DMS153 treated with DMSO at 0.1 percent for 48 hours (cell line): ENCODE data around the gene DZIP3.
"Not testable (repeated sequence)": the region's sequence is repeated elsewhere in the genome, so short reads cannot be mapped to it uniquely, and the experiment has no call there.

Experiments used
- DNase-seq: peaks from one replicate; lab custom pipeline; 2025; ENCODE audit not compliant: unreplicated experiment; lab: John Stamatoyannopoulos, UW

DZIP3 gene

DNA sequence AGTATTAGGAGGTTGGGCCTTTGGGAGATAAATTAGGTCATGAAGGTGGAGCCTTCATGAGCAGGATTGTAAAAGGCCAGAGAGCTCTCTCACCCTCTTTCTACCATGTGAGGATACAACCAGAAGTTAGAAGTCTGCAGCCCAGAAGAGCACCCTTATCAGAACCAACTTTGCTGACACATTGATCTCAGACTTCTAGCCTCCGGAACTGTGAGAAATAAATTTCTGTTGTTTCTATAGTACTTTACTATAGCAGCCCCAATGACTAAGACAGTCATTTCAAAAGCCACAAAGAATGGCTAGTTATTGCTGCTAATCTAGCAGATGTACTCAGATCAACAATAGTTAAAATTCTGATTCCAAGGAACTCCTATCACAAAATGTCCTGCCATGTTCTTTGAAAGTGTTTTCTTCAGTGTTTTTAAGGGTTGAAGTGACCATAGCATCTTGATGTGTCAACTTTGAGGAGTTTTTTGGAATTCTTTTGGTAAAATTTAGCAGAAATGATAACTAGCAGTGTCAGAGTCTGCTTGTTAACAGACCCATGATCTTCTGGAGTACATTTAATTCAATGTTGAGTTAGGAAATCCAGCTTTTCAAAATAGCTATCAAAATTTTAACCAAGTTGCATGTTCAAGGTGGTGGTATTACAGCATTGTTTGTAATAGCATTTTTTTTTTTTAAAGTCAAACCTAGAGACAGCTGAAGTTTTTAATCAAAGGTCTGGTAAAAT lies 10.3 kb downstream of the DZIP3 start:
- no peak for DNase-seq

DNA sequence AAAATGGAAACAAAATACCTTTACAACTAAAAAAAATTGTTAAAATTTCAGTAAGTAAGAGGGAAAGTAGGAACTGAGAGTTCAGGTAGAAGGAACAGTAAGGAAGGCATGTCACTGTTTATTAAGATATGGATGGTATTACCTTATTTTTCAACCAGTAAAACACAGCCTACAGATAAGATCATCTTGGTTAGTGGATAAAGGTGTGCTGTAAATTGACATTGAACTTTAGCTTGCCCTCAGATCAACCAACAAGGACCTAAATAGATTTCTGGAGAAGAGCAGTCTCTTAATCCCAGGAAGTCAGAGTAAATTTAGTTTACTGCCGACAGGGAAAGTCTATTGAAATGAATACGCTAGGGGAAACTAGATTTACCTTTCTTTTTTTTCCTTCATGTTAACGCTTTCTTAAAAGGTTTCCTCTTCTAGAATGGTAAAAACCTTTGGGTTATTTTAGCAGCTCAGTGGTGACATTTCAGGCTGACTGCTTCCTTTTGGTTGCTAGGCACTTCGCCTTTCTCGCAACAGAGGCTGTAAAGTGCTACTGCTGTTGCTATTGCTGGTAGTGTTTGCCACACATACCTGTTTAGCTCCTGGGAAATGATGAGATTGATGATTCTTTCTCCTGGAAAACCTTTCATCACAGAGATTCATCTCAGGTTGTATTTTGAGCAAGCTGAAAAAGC lies 12.9 kb downstream of the DZIP3 start:
- DNase-seq, result peak; percentile 7

DNA sequence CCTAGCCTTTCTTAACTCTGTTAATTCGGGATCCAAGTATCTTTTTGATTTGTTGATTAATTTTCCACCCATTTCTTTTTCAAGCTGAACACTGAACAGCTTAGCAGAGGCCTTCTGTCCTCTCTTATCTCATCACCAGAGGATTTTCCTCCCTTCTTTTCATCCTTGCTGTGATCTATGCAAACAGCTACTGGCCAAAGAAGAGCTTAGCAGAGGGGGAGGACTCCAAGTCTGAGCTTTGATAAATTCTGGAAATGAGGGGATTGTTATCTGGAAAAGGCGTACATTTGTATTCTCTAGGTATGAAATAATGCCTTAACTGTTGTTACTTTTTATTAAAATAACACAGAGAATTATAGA lies 13.4 kb downstream of the DZIP3 start:
- DNase-seq, result no peak

DNA sequence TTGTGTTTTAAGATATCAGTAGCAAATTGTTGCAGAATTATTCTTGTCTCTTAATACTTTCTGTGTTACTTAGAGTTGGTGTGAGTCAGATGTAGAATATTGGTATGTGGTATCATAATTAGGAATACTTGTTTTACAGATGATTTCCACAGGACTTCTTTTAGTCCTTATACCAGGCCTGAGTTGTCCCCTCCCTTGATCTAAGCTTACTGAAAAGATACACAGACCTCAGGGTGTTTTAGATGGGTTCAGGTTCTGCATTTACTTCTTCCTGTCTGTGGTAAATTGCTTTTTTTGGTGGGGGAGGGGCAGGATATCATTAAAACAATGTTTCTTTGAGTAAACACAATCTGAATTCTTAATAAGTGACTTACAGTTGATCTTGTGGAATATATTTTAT lies 14.2 kb downstream of the DZIP3 start:
- DNase-seq, result no peak

DNA sequence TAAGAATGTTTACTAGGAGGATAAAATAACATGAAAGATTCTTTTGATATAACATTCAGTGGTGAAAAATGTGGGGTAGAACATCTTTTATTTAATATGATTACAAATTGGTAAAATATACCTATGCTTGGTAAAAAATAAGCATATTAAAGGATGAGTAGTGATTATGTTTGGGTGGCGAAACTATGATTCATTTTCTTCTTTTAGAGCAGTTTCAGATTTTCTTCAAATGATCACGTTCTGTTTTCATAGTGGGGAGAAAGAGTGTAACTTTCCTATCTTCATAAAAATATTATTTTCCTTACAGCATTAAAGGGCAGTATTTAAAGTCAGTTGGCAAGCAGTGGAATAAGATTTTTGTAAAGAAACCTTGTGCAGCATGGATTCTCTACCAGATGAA lies 15.5 kb downstream of the DZIP3 start:
- no peak for DNase-seq

DNA sequence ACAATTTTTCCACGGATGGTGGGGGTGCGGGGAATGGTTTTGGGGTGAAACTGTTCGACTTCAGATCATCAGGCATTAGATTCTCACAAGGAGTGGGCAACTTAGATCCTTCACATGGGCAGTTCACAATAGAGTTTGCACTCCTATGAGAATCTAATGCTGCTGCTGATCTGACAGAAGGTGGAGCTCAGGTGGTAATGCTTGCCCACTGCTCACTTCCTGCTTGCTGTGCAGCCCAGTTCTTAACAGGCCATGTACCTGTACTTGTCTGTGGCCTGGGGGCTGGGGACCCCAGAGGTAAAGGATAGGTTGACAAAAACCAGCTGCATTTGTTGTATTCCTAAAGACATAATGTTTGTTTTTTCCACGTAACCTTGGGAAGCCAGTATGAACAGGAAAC lies 16.0 kb downstream of the DZIP3 start:
- no peak for DNase-seq

DNA sequence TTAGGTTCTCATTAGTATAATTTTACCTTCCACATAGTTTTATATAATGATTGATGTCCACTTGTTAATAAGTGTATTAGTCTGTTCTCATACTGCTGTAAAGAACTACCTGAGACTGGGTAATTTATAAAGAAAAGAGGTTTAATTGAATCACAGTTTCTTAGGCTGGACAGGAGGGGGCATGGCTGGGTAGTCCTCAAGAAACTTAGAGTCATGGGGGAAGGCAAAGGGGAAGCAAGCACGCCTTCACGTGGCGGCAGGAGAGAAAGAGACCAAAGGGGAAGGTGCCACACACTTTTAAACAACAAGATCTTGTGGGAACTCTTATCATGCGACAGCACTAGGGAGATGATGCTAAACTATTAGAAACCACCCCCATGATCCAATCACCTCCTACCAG lies 19.2 kb downstream of the DZIP3 start:
- no peak for DNase-seq

DNA sequence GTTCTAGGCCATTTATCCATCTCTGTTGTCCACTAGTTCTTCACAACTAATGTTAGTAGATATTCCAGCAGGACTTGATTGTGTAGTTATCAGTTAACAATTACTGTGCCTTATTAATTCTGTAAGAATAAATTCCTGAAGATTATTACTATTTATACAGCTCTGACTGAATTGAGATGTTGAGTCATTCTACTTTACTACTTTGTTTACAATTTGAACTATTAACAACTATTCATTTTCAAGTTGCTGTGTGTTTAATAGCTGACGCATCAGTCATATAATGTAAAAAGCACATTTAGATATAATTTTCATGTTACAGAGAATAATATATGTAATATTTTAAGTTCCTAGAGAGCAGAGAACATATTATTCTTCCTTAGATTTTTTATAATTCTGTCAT lies 21.1 kb downstream of the DZIP3 start:
- no peak for DNase-seq

DNA sequence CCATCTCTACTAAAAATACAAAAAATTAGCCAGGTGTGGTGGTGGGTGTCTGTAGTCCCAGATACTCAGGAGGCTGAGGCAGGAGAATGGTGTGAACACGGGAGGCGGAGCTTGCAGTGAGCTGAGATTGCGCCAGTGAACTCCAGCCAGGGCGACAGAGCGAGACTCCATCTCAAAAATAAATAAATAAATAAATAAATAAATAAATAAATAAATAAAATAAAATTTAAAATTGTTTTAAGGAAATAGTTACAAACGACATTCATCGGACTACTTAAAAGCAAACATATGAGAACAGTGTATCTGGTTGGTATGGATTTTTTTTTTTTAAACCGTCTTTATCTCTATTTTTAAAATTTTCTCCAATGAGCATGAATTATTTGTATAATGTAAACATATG lies 26.6 kb downstream of the DZIP3 start:
- DNase-seq, result not testable (repeated sequence)

DNA sequence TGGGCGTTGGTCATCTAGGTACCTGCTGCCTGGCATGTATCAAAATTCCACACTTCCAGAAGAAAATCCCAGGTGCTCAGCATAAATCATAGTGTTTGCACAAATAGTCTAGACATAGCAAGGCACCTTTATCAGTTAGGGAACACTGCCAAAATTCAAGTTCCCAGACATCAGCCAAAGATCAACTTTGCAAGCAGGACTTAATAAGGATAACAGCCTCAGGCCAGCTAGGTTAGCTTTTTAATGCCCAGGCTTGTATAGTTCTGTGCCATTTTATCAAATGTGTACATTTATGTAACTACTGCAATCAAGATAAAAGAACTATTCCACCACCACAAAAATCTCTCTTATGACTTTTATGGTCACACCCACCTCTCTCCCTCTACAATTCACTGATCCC lies 30.7 kb downstream of the DZIP3 start:
- no peak for DNase-seq

DNA sequence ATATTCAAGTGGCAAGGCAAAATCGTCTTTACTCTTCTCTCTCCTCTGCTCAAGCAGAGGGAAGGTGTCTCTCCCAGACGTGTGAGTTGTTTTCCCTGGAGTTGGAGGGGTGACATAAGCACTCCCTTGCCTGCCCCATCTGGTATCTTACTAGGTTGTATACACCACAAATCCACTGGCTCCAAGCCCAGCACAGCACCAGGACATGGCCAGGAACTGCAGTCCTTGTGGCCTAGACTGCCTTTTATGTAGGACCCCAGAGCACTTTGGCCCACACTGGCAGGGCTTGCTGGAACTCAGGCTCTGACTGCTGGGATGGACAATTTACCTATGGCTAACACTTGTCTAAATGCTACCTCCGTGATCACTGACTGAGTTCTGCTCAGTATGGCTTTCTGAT lies 34.0 kb downstream of the DZIP3 start:
- DNase-seq, result no peak

DNA sequence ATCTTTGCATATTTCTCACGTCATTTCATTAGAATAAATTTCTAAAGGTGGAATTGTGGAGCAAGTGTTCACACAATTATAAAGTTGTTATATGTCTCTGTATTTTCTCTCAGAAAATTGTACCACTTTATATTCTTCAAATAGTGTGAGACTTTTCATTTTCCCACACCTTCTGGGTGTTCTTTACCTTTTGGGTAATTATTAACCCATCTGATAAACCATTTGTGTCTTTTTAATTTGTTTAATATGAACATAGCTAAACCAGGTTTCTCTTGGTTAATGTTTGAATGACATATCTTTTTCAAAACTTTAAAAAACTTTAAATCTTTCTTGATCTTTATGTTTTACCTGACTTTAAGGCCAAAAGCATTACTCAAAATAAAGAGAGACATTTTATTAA lies 40.5 kb downstream of the DZIP3 start:
- DNase-seq, result no peak

DNA sequence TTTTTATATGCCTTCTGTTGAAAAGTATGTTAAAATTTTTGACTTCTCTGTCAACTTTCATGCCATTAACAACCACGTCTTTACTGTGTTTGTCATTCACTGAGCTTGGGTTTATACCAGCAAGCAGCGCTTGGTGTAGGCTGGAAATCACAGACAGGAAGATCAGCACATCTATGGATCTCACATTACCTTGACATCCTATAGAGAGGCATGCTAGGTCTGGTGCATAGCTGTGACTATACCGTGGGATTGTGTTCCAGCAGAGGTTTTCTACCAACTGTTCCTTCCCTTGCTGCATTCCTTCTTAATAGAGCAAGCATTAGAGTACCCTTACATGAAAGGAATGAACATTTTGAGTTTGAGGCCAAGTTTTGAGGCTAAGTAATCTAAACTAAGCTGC lies 53.0 kb downstream of the DZIP3 start:
- DNase-seq, result no peak

DNA sequence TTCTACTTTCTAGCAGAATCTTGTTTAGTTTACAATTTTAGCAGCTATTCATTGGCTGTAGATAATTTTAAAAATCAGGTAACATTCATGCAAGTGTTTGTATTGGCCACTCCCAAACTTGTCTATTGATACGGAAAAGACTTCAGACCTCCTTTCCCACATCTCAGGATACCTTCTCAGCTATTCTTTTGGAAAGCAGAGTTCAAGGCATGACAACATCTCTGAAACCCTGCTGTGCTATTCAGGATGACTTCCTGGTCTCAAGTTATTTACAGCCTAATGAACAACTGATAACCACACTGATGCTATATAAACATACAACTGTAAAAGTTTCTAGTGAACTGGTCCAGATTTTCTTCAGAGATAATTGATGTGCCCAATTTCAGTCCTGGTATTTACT lies 55.8 kb downstream of the DZIP3 start:
- DNase-seq, result no peak

DNA sequence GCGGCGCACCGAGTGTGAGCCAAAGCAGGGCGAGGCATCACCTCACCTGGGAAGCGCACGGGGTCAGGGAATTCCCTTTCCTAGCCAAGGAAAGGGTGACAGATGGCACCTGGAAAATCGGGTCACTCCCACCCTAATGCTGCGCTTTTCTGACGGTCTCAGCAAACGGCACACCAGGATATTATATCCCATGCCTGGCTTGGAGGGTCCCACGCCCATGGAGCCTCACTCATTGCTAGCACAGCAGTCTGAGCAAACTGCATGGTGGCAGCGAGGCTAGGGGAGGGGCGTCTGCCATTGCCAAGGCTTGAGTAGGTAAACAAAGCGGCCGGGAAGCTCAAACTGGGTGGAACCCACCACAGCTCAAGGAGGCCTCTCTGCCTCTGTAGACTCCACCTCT lies 66.1 kb downstream of the DZIP3 start:
- not testable (repeated sequence) for DNase-seq

DNA sequence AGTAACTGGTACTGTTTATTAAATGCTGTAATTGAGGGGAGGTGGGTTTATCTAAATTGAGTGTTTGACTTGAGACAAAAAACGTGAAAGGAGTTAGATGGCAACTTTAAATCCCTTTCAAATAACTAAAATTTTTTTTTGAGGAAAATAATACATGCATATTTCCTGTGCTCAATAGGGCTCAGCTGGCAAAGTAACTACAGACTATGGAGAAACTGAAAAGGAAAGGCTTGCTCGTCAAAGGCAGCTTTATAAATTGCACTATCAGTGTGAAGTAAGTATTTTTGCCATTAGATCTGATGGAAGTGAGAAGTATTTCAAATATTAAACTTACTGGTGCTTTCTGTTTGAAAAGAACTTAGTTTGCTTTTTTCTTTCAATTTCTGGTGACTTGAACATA lies 72.2 kb downstream of the DZIP3 start:
- no peak for DNase-seq

DNA sequence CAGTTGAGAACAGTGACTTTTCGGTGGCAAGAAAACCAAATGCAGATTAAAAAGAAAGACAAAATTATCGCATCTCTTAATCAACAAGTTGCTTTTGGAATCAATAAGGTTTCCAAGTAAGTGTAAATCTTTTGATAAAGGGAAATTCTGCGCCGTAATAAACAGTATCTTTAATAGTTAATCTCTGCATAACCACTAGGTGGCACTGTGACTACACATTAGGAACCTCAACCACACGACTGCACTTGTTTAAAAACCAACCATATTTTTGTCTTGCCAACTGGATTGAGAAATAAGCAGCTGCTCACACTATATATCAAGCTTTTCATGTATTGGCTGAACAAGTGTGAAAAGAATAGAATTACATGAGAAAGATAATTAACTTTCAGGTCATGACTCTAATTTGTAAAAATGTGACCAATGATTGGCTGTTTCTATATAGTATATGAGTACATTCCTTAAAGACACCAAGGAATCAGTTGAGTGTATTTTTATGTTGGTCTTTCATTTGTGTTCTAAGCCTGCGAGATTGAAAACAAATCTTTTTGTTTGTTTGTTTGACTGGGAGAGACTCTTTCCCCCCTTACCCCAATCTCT lies 72.7 kb downstream of the DZIP3 start:
- peak; percentile 62 for DNase-seq

DNA sequence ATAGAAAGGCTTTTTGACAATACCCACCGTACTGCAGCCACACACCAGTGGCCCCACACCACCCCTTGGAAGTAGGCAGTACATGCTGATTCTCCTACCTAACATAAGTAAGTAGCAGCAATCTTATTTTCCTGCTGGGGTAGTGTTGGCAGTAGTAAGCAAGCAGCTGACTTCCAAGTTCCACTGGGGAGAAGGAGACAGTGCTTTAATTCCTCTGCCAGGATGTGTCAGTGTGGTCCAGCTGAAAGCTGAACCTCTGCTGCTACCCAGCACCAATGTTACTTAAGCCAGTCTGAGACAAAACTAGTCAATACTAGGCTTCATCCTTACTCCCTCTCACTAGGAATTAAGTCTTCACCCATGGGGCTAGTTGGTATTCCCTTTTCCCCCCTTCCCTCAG lies 74.7 kb downstream of the DZIP3 start:
- DNase-seq, result no peak

DNA sequence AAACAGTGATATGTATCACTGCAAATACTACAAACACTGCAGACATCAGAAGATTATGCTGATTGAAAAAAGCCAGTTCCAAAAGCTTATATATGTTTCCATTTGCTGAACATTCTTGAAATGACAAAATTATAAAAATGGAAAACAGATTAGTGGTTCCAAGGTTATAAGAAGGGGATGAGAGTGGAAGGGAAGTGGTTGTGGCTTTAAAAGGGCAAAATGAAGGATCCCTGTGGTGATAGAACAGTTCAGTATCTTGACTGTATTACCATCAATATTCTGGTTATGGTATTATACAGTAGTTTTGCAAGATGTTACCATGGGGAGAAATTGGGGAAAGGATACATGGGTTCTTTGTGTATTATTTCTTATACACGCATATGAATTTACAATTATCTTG lies 77.8 kb downstream of the DZIP3 start:
- DNase-seq, result no peak

DNA sequence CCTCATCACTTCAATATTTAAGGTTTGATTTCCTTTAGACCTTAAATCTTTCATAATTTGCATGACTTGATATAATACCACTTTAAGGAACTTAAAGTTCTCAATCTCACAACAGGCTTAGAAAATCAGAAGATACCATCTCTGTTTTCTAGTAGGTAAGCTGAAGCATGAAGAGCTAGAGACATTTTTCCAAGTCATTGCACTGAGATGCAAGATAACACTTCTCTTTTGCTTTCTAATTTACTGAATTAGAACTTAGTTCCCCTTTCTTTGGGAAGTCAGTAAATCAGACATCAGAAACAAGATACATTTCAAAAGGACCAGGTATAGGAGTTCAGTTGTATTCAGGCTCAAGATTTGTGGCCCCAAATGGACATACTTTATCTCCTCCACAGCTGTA lies 79.7 kb downstream of the DZIP3 start:
- DNase-seq, result no peak

DNA sequence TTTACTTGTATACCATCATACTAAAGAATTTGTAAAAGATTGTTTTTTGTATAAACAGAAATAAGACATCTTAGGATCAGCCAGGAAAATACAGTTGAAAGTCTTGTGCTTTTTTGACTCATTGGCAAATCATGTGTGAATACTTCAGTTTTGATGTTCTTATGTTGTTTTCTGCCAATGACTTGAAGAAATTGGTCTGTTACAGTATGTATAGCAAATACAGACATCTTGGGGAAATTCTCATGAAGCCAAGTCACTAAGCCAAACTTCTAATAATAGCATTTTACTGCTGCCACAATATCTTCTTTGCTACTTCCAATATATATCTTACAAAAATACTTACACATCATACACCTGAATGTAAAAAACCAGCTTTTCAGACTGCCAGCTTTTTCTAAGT lies 83.2 kb downstream of the DZIP3 start:
- DNase-seq, result no peak

DNA sequence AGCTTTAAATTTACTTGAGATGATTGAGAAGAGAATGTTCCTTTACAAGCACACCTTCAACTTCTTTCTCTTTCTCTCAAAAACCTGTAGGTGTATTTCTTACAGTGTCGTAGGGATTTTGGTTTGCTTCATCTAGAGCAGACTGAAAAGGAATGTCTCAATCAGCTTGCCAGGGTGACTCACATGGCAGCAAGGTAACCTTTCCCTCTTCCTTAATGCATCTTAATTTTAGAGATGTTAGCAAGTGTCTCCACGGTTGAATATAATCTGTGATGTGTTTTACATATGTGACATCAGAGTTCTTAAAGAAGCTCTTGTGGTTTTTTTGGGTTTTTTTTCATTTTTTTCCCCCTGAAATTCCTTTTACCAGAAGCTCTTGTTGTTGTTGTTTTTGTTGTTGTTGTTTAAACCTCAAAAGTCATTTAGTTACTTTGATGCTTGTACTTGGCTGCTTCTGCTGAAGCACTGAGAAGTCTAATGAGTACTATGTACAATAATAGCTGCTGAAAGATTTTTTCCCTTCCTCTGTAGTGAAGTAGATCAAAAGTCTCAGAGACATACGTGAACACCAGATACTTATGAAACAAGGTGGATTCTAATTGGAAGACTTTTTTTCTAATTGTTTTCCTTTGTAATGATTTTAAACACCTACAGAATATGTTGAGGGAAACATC lies 84.6 kb downstream of the DZIP3 start:
- DNase-seq, result no peak
